Hematopoietic multipotent progenitor cell treated with erythropoietin and hydrocortisone succinate and interleukin-3 and kit ligand, for 4 days (in vitro differentiated cells): ENCODE results near the gene CSRP2.

ENCODE experiments used
- DNase-seq: peaks from one replicate; pipeline ENCODE4 v3.0.0-alpha.2; 2015

The CSRP2 gene

GRCh38 chr12:76890151-76891143, 11.6 kb upstream of the CSRP2 start:
- no peak for DNase-seq

GRCh38 chr12:76888775-76889174, 10.0 kb upstream of the CSRP2 start:
- DNase-seq = no peak

GRCh38 chr12:76883811-76884210, 5.0 kb upstream of the CSRP2 start:
- DNase-seq = no peak

GRCh38 chr12:76883151-76883550, 4.3 kb upstream of the CSRP2 start:
- DNase-seq = no peak

- no peak for DNase-seq
These were observed 3.5 kb upstream of the CSRP2 start for GRCh38 chr12:76882367-76882766.

GRCh38 chr12:76881142-76881541, 2.3 kb upstream of the CSRP2 start:
- DNase-seq = no peak

GRCh38 chr12:76880519-76881023, 1.8 kb upstream of the CSRP2 start:
- DNase-seq = no peak

GRCh38 chr12:76879710-76880518, 1.1 kb upstream of the CSRP2 start:
- no peak for DNase-seq

GRCh38 chr12:76878099-76878898, 520 bp downstream of the CSRP2 start:
- DNase-seq = peak; percentile 42

GRCh38 chr12:76876696-76877229, 2.1 kb downstream of the CSRP2 start:
- DNase-seq = no peak

GRCh38 chr12:76874491-76875190, 4.2 kb downstream of the CSRP2 start:
- DNase-seq = no peak

- no peak for DNase-seq
These were observed 4.8 kb downstream of the CSRP2 start for GRCh38 chr12:76874027-76874426.

GRCh38 chr12:76872415-76872814, 6.4 kb downstream of the CSRP2 start:
- no peak for DNase-seq

GRCh38 chr12:76871742-76872141, 7.1 kb downstream of the CSRP2 start:
- DNase-seq = no peak

- peak; percentile 81 for DNase-seq
These were observed 7.7 kb downstream of the CSRP2 start for GRCh38 chr12:76871082-76871481.

GRCh38 chr12:76866726-76867125, 12.1 kb downstream of the CSRP2 start:
- DNase-seq = no peak

GRCh38 chr12:76866151-76866567, 12.7 kb downstream of the CSRP2 start:
- no peak for DNase-seq

GRCh38 chr12:76864791-76865400, 13.9 kb downstream of the CSRP2 start:
- no peak for DNase-seq

GRCh38 chr12:76863837-76864236, 15.0 kb downstream of the CSRP2 start:
- DNase-seq = no peak

- DNase-seq = no peak
These were observed 15.7 kb downstream of the CSRP2 start for GRCh38 chr12:76863005-76863670.

- peak; percentile 10 for DNase-seq
These were observed 18.6 kb downstream of the CSRP2 start for GRCh38 chr12:76860256-76860655.
